Uterus (tissue), 2 donors: ENCODE measurements around the gene BCO2.

Experiments used
- CTCF ChIP-seq, 4 experiments: fragments of 200-600 bp in 2 of 4; fragments of 450-650 bp in 2 of 4; sonication (generic) in 2 of 4; IDR thresholded peaks; one replicate each; pipeline ENCODE4 v1.5.1; 2016 to 2019; ENCODE audit warnings: antibody characterized with exemption in 4 of 4, mild to moderate bottlenecking in 2 of 4, moderate library complexity in 1 of 4
- POLR2A ChIP-seq, 2 donors: fragments of 450-650 bp; IDR thresholded peaks; one replicate each; pipeline ENCODE4 v1.6.1; 2016; ENCODE audit warnings: antibody characterized with exemption in 2 of 2, mild to moderate bottlenecking in 1 of 2, moderate library complexity in 1 of 2

GRCh38 chr11:112179601-112180000, 4.3 kb downstream of the BCO2 start:
- TF ChIP-seq CTCF (IDR thresholded peaks at IDR 0.05) (no peak), POLR2A (IDR thresholded peaks at IDR 0.05) (no peak)
